HepG2 (cell line): ENCODE measurements around the gene TAF5. TPM values are rescaled to one million over a fixed set of nuclear protein-coding genes. Genes with fewer than 3 reads are reported as not detected.

Experiments used
- ATAC-seq: fragments of 200-7000 bp; cut with Tn5 transposase; 3 replicates; pipeline ENCODE4 v1.9.1; 2020; ENCODE audit warnings: mild to moderate bottlenecking, moderate library complexity
- BruUV-seq: library from RNA; stranded (reverse); fragments of 400-500 nt; replicated peaks from 2 replicates; lab custom pipeline; 2021; lab: Mats Ljungman, UMichigan
- CTCF ChIA-PET: fragments of 300-600 bp; formaldehyde crosslinking; extraction: SDS; loops from one replicate; lab custom pipeline; 2021; ENCODE audit warnings: low total read pairs, inconsistent platforms, low intra/inter-chr PET ratio; lab: Yijun Ruan, JAX
- POLR2A ChIA-PET: fragments of 350-600 bp; sonication (Branson Sonifier 250); formaldehyde crosslinking; loops from one replicate; lab custom pipeline; 2020; ENCODE audit warnings: antibody characterized with exemption, inconsistent platforms; lab: Yijun Ruan, JAX
- DNase-seq: peaks from one replicate; pipeline ENCODE4 v3.0.0-alpha.2; 2015; ENCODE audit warnings: low spot score
- FAIRE-seq: peaks from 3 replicates; lab custom pipeline; 2011; peaks lifted over from hg19 to GRCh38; lab: Jason Lieb, UNC
- H2AFZ ChIP-seq: one replicate; pipeline ENCODE4 v1.6.1; 2011; ENCODE audit warnings: low read length, inconsistent platforms
- H3K27ac ChIP-seq: fragments of 300-600 bp; 3 replicates; pipeline ENCODE4 v1.8.0; 2011; ENCODE audit warnings: mixed run types, mild to moderate bottlenecking, mixed read lengths, low read length, inconsistent platforms; ENCODE audit not compliant: insufficient read depth; ENCODE audit errors: extremely low read length
- H3K27me3 ChIP-seq, 2 experiments: fragments of 200-600 bp in 1 of 2; 2 replicates in 1 of 2; 3 replicates in 1 of 2; pipeline versions ENCODE4 v1.6.0 to v1.8.0; 2011; ENCODE audit warnings: low read length in 2 of 2, mild to moderate bottlenecking in 2 of 2, moderate library complexity in 2 of 2, inconsistent platforms in 1 of 2; ENCODE audit not compliant: insufficient read depth in 2 of 2, control insufficient read depth in 1 of 2
- H3K36me3 ChIP-seq, 2 experiments: fragments of 200-600 bp in 1 of 2; replicated peaks in 1 of 2; 2 replicates in 1 of 2; 3 replicates in 1 of 2; pipeline versions ENCODE4 v1.5.1 to v1.8.0; 2011; ENCODE audit warnings: low read length in 2 of 2, inconsistent platforms in 1 of 2; ENCODE audit not compliant: insufficient read depth in 2 of 2, control insufficient read depth in 1 of 2
- H3K4me1 ChIP-seq: 2 replicates; pipeline ENCODE4 v1.5.1; 2012; ENCODE audit warnings: low read length, inconsistent platforms; ENCODE audit not compliant: insufficient read depth
- H3K4me2 ChIP-seq: 2 replicates; pipeline ENCODE4 v1.6.0; 2011; ENCODE audit warnings: low read depth, low read length, inconsistent platforms
- H3K4me3 ChIP-seq, 3 experiments: fragments of 200-600 bp in 1 of 3; sonication (generic), shearing (Covaris generic) in 1 of 3; replicated peaks in 1 of 3; 2 replicates each; pipeline ENCODE4 v1.5.1; 2011 to 2016; ENCODE audit warnings: low read length in 3 of 3, inconsistent platforms in 2 of 3, low read depth in 2 of 3, mild to moderate bottlenecking in 2 of 3, control low read depth in 1 of 3, mixed read lengths in 1 of 3; ENCODE audit not compliant: insufficient read depth in 1 of 3
- H3K79me2 ChIP-seq: one replicate; pipeline ENCODE4 v1.6.1; 2011; ENCODE audit warnings: low read length, inconsistent platforms; ENCODE audit not compliant: insufficient read depth
- H3K9ac ChIP-seq: 2 replicates; pipeline ENCODE4 v1.6.0; 2011; ENCODE audit warnings: mild to moderate bottlenecking, low read depth, low read length, inconsistent platforms; ENCODE audit not compliant: insufficient read depth
- H3K9me3 ChIP-seq: 2 replicates; pipeline ENCODE4 v1.5.1; 2012; ENCODE audit warnings: mild to moderate bottlenecking, low read length
- H4K20me1 ChIP-seq: 2 replicates; pipeline ENCODE4 v1.6.0; 2011; ENCODE audit warnings: inconsistent platforms, mild to moderate bottlenecking, low read length, moderate library complexity; ENCODE audit not compliant: insufficient read depth
- CENPX ChIP-seq: sonication (generic); formaldehyde crosslinking; IDR thresholded peaks from 2 replicates; pipeline ENCODE4 v1.9.0; 2021; ENCODE audit warnings: mild to moderate bottlenecking, missing genetic modification reagents, moderate library complexity
- CTCF ChIP-seq: sonication (generic); formaldehyde crosslinking; IDR thresholded peaks from 2 replicates; pipeline ENCODE4 v1.5.0; 2020; ENCODE audit warnings: mild to moderate bottlenecking, missing genetic modification reagents, moderate library complexity
- HES4 ChIP-seq: sonication (generic); formaldehyde crosslinking; IDR thresholded peaks from 2 replicates; pipeline ENCODE4 v1.9.0; 2021; ENCODE audit warnings: mild to moderate bottlenecking, missing genetic modification reagents, borderline replicate concordance
- KLF12 ChIP-seq: sonication (generic); formaldehyde crosslinking; IDR thresholded peaks from 2 replicates; pipeline ENCODE4 v1.4.0; 2020; ENCODE audit warnings: missing genetic modification reagents, borderline replicate concordance
- STAG1 ChIP-seq: sonication (generic); formaldehyde crosslinking; IDR thresholded peaks from 2 replicates; pipeline ENCODE4 v1.4.0; 2020; ENCODE audit warnings: missing genetic modification reagents
- YY1 ChIP-seq: IDR thresholded peaks from 2 replicates; pipeline ENCODE4 v1.6.1; 2011; ENCODE audit warnings: low read length, low read depth, moderate library complexity, mild to moderate bottlenecking; ENCODE audit not compliant: insufficient read depth, insufficient replicate concordance
- WGBS: methylation state at CpG from one replicate; pipeline ENCODE4 v1.1.6; 2017; ENCODE audit warnings: low lambda C conversion rate; 5-methylcytosine and 5-hydroxymethylcytosine counted together
- in situ Hi-C: cut with HindIII; loops from 2 replicates; pipeline ENCODE4 v1.10.0; 2017; ENCODE audit warnings: low pct_unique_long_range_greater_than_20kb; ENCODE audit not compliant: extremely low pct_ligation_motif_present
- intact Hi-C: fragments of 100-400 bp; cut with micrococcal nuclease; formaldehyde crosslinking; loops from one replicate; pipeline ENCODE4 v1.10.0; 2022; ENCODE audit not compliant: unreplicated experiment
- polyA plus RNA-seq, 8 experiments: library from polyadenylated mRNA; depleted of rRNA in 3 of 8; stranded (reverse) in 7 of 8; unstranded in 1 of 8; fragments of >200 nt; fragmentation: Illumina TruSeq in 4 of 8; extraction: Trizol in 4 of 8; gene quantifications; 2 replicates each; pipeline versions ENCODE4 v1.2.1 to v1.2.3, GENCODE V29; 2011 to 2016; ENCODE audit warnings: low read depth in 4 of 8, missing spikeins in 1 of 8, mixed read lengths in 1 of 8; ENCODE audit not compliant: insufficient read depth in 1 of 8
- total RNA-seq, 5 experiments: library from RNA; depleted of rRNA; stranded (reverse); fragments of >200 nt; fragmentation: Illumina TruSeq; extraction: Trizol; gene quantifications; 2 replicates each; pipeline ENCODE4 v1.2.3, GENCODE V29; 2016; ENCODE audit warnings: low read depth in 1 of 5
- TF ChIP-seq, protein P1 (sequence below): sonication (generic); formaldehyde crosslinking; IDR thresholded peaks from 2 replicates; pipeline ENCODE4 v1.5.1; 2020; ENCODE audit warnings: mild to moderate bottlenecking, missing genetic modification reagents, borderline replicate concordance
- TF ChIP-seq, protein P2 (sequence below): sonication (generic); formaldehyde crosslinking; IDR thresholded peaks from 2 replicates; pipeline ENCODE4 v1.8.1; 2023; ENCODE audit warnings: mild to moderate bottlenecking, moderate library complexity, missing genetic modification reagents

TAF5 gene
- total and polyA plus RNA-seq, 2 of the 13 experiments (the other 11 are each of a cell fraction or from before 2014, with no cell fraction given) = 3.8 to 8.7 TPM

DNA sequence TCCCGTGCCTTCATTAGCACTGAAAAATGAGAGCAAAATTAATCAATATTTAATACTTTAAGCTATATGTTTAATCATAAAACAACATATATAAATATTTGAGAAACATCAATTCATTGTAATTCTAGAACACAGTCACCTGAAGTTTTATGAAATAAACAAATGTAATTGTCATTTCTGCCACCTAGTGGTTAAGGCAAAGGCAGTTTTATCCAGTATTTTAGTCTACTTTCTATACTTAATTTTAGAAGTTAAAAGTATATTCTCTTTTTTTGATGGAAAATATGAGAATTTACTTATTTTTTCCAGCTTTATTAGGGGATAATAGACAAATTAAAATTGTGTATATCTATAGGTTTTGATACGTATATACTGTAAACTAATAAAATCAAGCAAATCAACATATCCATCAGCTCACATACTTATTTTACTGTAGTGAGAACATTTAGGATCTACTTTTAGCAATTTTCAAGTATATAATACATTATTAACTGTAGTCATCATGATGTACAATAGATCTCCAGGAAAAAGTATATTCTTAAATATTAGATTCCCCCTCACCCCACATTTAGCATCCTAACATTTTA lies 33.7 kb upstream of the TAF5 start:
- 96% methylated on average over 2 of the region's 2 CpGs for WGBS
- no peak overlapping the region for H3K27ac ChIP-seq
- FAIRE-seq = peak; percentile 68
- H3K4me3 ChIP-seq = no peak overlapping the region
- no peak for TF ChIP-seq CENPX
- TF ChIP-seq KLF12 (CRISPR knock-in tag) = no peak
- no peak for TF ChIP-seq HES4 (CRISPR knock-in tag)
- TF ChIP-seq, protein P1, sequence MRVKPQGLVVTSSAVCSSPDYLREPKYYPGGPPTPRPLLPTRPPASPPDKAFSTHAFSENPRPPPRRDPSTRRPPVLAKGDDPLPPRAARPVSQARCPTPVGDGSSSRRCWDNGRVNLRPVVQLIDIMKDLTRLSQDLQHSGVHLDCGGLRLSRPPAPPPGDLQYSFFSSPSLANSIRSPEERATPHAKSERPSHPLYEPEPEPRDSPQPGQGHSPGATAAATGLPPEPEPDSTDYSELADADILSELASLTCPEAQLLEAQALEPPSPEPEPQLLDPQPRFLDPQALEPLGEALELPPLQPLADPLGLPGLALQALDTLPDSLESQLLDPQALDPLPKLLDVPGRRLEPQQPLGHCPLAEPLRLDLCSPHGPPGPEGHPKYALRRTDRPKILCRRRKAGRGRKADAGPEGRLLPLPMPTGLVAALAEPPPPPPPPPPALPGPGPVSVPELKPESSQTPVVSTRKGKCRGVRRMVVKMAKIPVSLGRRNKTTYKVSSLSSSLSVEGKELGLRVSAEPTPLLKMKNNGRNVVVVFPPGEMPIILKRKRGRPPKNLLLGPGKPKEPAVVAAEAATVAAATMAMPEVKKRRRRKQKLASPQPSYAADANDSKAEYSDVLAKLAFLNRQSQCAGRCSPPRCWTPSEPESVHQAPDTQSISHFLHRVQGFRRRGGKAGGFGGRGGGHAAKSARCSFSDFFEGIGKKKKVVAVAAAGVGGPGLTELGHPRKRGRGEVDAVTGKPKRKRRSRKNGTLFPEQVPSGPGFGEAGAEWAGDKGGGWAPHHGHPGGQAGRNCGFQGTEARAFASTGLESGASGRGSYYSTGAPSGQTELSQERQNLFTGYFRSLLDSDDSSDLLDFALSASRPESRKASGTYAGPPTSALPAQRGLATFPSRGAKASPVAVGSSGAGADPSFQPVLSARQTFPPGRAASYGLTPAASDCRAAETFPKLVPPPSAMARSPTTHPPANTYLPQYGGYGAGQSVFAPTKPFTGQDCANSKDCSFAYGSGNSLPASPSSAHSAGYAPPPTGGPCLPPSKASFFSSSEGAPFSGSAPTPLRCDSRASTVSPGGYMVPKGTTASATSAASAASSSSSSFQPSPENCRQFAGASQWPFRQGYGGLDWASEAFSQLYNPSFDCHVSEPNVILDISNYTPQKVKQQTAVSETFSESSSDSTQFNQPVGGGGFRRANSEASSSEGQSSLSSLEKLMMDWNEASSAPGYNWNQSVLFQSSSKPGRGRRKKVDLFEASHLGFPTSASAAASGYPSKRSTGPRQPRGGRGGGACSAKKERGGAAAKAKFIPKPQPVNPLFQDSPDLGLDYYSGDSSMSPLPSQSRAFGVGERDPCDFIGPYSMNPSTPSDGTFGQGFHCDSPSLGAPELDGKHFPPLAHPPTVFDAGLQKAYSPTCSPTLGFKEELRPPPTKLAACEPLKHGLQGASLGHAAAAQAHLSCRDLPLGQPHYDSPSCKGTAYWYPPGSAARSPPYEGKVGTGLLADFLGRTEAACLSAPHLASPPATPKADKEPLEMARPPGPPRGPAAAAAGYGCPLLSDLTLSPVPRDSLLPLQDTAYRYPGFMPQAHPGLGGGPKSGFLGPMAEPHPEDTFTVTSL (CRISPR knock-in tag) = no peak
- TF ChIP-seq STAG1 (CRISPR knock-in tag) = peak; percentile 35
- TF ChIP-seq, protein P2, sequence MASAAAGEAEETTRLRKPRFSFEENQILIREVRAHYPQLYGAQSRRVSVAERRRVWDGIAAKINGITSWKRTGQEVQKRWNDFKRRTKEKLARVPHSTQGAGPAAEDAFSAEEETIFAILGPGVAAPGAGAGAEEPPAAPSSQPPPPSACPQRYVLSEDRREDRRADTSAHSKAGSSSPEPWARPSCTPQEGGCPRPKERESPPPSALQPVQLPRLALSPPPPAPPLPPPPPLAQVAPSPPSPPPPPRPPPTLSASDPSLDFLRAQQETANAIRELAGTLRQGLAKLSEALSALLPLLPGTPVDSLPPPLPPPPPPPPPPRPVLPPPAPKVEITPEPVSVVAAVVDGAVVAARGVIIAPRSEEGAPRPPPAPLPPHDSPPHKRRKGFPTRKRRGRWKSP (CRISPR knock-in tag) = no peak
- TF ChIP-seq YY1 = no peak
- peak; percentile 40 for TF ChIP-seq CTCF (CRISPR knock-in tag)
- CTCF ChIA-PET = interaction anchor here (1.2 to 1.5 kb wide), 2 partner anchors 417 to 499 kb away, joined by 4 to 6 read pairs; no protein-coding TSS in a partner anchor
- H3K4me2 ChIP-seq = no peak overlapping the region
- POLR2A ChIA-PET = no interaction called here
- H3K27me3 ChIP-seq = no peaks in the 10 kb centered on the region
- H2AFZ ChIP-seq = no peak overlapping the region
- H4K20me1 ChIP-seq = no peaks in the 10 kb centered on the region
- peak; percentile 10 for DNase-seq
- no peaks in the 10 kb centered on the region for H3K79me2 ChIP-seq
- in situ Hi-C loops (no loop called here), intact Hi-C loops (no loop called here)
- H3K4me1 ChIP-seq = no peaks in the 10 kb centered on the region
- no TSS peak for BruUV-seq
- no peak for ATAC-seq
- H3K9me3 ChIP-seq = no peaks in the 10 kb centered on the region
- peaks cover 5 to 20% of the 10 kb centered on the region in 2 experiments; a peak in 4 of 5 replicates for H3K36me3 ChIP-seq
- no peak overlapping the region for H3K9ac ChIP-seq
